ENCODE measurements around the gene TBC1D22A. TPM values are rescaled to one million over a fixed set of nuclear protein-coding genes. Genes with fewer than 3 reads are reported as not detected.

TBC1D22A gene
- total RNA-seq, 4 donors from 2014 or later: 16.2 to 22.2 (median 17.8) TPM

- Histone ChIP-seq H3K4me3 (no peak overlapping the region), H3K4me1 (peaks cover 0 to 3% (median 0%) of the 10 kb centered on the region in 3 donors), H3K27ac (no peak overlapping the region), H3K9me3 (no peaks in the 10 kb centered on the region), H3K27me3 (no peaks in the 10 kb centered on the region), H3K36me3 (peaks cover 0 to 46% of the 10 kb centered on the region in 2 donors)
- TF ChIP-seq POLR2A (IDR thresholded peaks at IDR 0.05) (no peak), CTCF (IDR thresholded peaks at IDR 0.05) (no peak), EP300 (IDR thresholded peaks at IDR 0.05) (no peak), POLR2AphosphoS5 (IDR thresholded peaks at IDR 0.05) (no peak)
- no peak for ATAC-seq
- WGBS, 2 donors (ENCODE audit: low coverage in 1 of 2): 80 to 100% methylated on average over 1 of the region's 9 CpGs
Observed at GRCh38 chr22:47176026-47176389, 413.6 kb downstream of the TBC1D22A start.

- H3K4me3 ChIP-seq: no peak overlapping the region
- H3K36me3 ChIP-seq: peaks cover 0 to 40% of the 10 kb centered on the region in 2 donors
- peaks cover 0 to 3% (median 0%) of the 10 kb centered on the region in 3 donors for H3K4me1 ChIP-seq
- WGBS, 2 donors (ENCODE audit: low coverage in 1 of 2): no CpG with 5 or more reads among the region's 24 CpGs
- H3K27ac ChIP-seq: no peak overlapping the region
- no peaks in the 10 kb centered on the region for H3K27me3 ChIP-seq
- no peak for TF ChIP-seq EP300 (IDR thresholded peaks at IDR 0.05)
- no peak for TF ChIP-seq CTCF (IDR thresholded peaks at IDR 0.05)
- TF ChIP-seq POLR2AphosphoS5 (IDR thresholded peaks at IDR 0.05): no peak
- no peak for TF ChIP-seq POLR2A (IDR thresholded peaks at IDR 0.05)
- no peaks in the 10 kb centered on the region for H3K9me3 ChIP-seq
- ATAC-seq: no peak
Observed at GRCh38 chr22:47176573-47177333, 414.3 kb downstream of the TBC1D22A start.

- no peaks in the 10 kb centered on the region for H3K27me3 ChIP-seq
- H3K36me3 ChIP-seq: peaks cover 0 to 40% of the 10 kb centered on the region in 2 donors
- no peak overlapping the region for H3K4me3 ChIP-seq
- H3K9me3 ChIP-seq: no peaks in the 10 kb centered on the region
- no peak for ATAC-seq
- H3K27ac ChIP-seq: no peak overlapping the region
- TF ChIP-seq CTCF (IDR thresholded peaks at IDR 0.05) (no peak), POLR2AphosphoS5 (IDR thresholded peaks at IDR 0.05) (no peak), POLR2A (IDR thresholded peaks at IDR 0.05) (no peak)
- H3K4me1 ChIP-seq: peaks cover 0 to 3% (median 0%) of the 10 kb centered on the region in 3 donors
- 94 to 100% methylated on average over 3 to 5 of the region's 16 CpGs for WGBS, 2 donors (ENCODE audit: low coverage in 1 of 2)
Observed at GRCh38 chr22:47177334-47177815, 414.9 kb downstream of the TBC1D22A start.

GRCh38 chr22:47178339-47178738 is 415.9 kb downstream of the TBC1D22A start:
- peaks cover 0 to 4% (median 0%) of the 10 kb centered on the region in 3 donors for H3K9me3 ChIP-seq
- peaks cover 0 to 39% of the 10 kb centered on the region in 2 donors for H3K36me3 ChIP-seq
- peaks cover 0 to 3% (median 0%) of the 10 kb centered on the region in 3 donors for H3K4me1 ChIP-seq
- TF ChIP-seq POLR2A (IDR thresholded peaks at IDR 0.05) (no peak), EP300 (IDR thresholded peaks at IDR 0.05) (no peak), POLR2AphosphoS5 (IDR thresholded peaks at IDR 0.05) (no peak)
- ATAC-seq: no peak
- H3K27ac ChIP-seq: no peak overlapping the region
- no peak overlapping the region for H3K4me3 ChIP-seq
- 96 to 100% methylated on average over 1 to 5 of the region's 5 CpGs for WGBS, 2 donors (ENCODE audit: low coverage in 1 of 2)
- no peaks in the 10 kb centered on the region for H3K27me3 ChIP-seq

GRCh38 chr22:47180796-47181195 is 418.3 kb downstream of the TBC1D22A start:
- no peaks in the 10 kb centered on the region for H3K27me3 ChIP-seq
- no peak overlapping the region for H3K27ac ChIP-seq
- H3K4me3 ChIP-seq: no peak overlapping the region
- H3K4me1 ChIP-seq: peaks cover 0 to under 1% (median 0%) of the 10 kb centered on the region in 3 donors
- no peak for ATAC-seq
- TF ChIP-seq POLR2AphosphoS5 (IDR thresholded peaks at IDR 0.05): no peak
- no peak for TF ChIP-seq CTCF (IDR thresholded peaks at IDR 0.05)
- TF ChIP-seq EP300 (IDR thresholded peaks at IDR 0.05): no peak
- TF ChIP-seq POLR2A (IDR thresholded peaks at IDR 0.05): no peak
- peaks cover 0 to 14% of the 10 kb centered on the region in 2 donors for H3K36me3 ChIP-seq
- H3K9me3 ChIP-seq: peaks cover 0 to 12% (median 0%) of the 10 kb centered on the region in 3 donors
- WGBS, 2 donors (ENCODE audit: low coverage in 1 of 2): 86 to 94% methylated on average over 2 of the region's 2 CpGs

All from gastroesophageal sphincter (tissue), 4 donors.